ENCODE data around the gene FYB1. TPM values are rescaled to one million over a fixed set of nuclear protein-coding genes. Genes with fewer than 3 reads are reported as not detected.
A peak's percentile ranks its signal among the peaks of the same experiment; 100 is the strongest.

FYB1 gene
- total and polyA plus RNA-seq, 4 experiments from 2014 or later = 184 to 596 (median 493) TPM

DNA sequence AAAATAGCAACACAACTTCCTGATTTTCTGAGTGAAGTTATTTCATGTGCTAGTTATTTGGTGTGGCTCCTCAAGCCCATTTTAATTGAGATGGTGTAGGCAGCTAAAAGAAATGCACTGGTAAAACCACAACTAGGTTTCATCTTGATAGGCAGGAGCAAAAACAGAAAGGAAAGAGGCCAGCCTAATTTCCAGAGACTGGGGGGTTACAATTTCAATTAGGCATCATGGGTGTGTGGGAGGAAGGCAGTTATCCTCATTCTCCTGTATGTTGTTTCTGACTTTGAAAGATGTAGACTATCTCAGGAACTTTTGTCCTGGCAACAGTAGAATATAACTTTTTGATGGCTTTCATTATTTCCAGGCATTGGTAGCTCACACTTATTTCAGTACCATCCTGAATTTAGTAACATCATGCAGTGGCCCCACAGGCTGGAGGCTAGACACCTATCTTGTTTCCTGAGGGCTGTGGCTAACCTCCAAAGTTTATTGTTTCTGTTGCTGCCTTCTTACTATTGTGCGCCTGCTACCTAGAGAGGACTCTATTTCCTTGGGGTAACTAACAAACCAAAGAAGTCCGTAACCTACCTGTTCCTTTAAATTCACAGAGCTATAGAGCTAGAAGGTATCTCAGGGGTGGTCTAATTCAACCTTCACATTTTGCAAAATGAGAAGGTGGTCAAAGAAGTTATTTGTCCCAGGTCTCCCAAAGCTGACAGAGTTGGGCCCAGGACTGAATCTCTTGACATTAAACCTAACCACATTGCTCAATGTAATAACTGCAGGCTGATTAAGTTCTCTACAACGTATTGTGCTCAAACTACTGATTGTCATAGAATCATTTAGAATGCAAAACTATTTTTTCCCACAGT, 42.4 kb downstream of the FYB1 start:
- H3K36me3 Mint-ChIP-seq = peaks cover 45 to 53% of the 10 kb centered on the region in 2 donors
- CTCF ChIA-PET (ENCODE audit: partially characterized antibody) = interaction anchor here (0.7 to 14.9 kb wide), 16 partner anchors 12 to 107 kb away, joined by 3 to 252 read pairs (median 5); partner anchors contain the start of gene FYB1
- Histone ChIP-seq H3K27ac (ENCODE audit: low read depth, low read length) (peak overlapping the region; percentile 56), H3K4me3 (ENCODE audit: low read length in 2 of 2) (peak overlapping the region; percentile 18 to 25), H3K36me3 (ENCODE audit: insufficient read depth, low read length) (no peaks in the 10 kb centered on the region), H3K4me1 (ENCODE audit: insufficient read depth, low read length) (peaks cover 100% of the 10 kb centered on the region), H3K27me3 (ENCODE audit: insufficient read depth, low read length) (no peaks in the 10 kb centered on the region), H3K9me3 (ENCODE audit: control insufficient read depth in 1 of 2, low read length in 2 of 2) (no peaks in the 10 kb centered on the region)
- peak; percentile 75 to 82 (median 76) for DNase-seq
- peak overlapping the region; percentile 66 to 81 (median 75) for H3K4me3 Mint-ChIP-seq
- H3K9me3 Mint-ChIP-seq = no peaks in the 10 kb centered on the region
- POLR2A ChIA-PET (ENCODE audit: partially characterized antibody) = interaction anchor here (0.9 to 43.1 kb wide), 10 partner anchors 4 to 106 kb away, joined by 4 to 1810 read pairs (median 24); no protein-coding TSS in a partner anchor
- intact Hi-C loops (cut with micrococcal nuclease) = loop anchor here (1.0 kb wide), 6 partner anchors 10 to 106 kb away; no protein-coding TSS in a partner anchor
- no peaks in the 10 kb centered on the region for H3K27me3 Mint-ChIP-seq
- H3K27ac Mint-ChIP-seq = peak overlapping the region; percentile 91 to 97 (median 92)
- peaks cover 83 to 96% (median 92%) of the 10 kb centered on the region in 4 donors for H3K4me1 Mint-ChIP-seq

DNA sequence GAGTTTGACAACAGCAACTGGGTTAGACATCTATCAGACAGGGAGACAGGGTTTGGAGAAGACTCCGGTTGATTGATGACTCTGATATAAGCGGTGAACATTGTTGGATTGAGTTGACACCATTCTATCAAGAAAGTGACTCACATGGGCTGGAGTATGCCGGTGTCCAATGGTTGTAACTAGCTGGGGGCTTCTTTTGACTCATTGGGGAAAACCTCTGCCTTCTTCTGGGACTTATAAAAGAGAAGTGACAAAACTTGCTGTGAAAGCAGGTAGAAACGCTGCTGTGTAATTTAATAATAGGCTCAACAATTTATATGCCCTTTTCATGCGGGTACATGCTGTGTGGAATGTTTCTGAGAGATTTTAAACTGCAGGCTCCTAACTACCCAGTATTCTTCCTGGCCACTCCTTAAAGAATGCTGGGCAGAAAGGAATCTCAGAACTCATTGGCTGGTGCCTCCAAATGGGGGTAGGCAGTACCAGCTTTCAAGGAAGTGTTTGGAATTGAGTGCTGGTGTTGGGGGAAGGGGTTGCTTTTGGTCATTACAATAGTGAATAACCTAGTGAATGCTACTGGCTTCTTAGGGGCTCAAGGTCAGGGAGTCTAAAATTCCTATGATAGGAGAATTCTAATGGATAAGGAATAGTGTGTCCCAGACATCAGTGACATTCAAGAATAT, 43.9 kb downstream of the FYB1 start:
- CTCF ChIA-PET (ENCODE audit: partially characterized antibody) = interaction anchor here (1.0 to 14.9 kb wide), 10 partner anchors 8 to 95 kb away, joined by 3 to 252 read pairs (median 6); partner anchors contain the start of gene FYB1
- POLR2A ChIA-PET (ENCODE audit: partially characterized antibody) = interaction anchor here (0.8 to 43.1 kb wide), 8 partner anchors 3 to 104 kb away, joined by 4 to 1810 read pairs (median 40); no protein-coding TSS in a partner anchor

DNA sequence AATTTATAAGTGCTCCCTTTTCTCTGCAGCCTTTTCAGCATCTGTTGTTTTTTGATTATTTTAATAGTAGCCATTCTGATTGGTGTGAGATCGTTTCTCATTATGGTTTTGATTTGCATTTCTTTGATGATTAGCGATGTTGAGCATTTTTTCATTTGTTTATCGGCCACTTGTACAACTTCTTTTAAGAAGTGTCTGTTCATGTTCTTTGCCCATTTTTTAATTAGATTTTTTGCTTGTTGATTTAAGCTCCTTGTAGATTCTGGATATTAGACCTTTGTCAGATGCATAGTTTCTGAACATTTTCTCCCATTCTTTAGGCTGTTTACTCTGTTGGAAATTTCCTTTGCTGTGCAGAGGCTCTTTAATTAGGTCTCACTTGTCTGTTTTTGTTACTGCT, 46.3 kb downstream of the FYB1 start:
- intact Hi-C loops (cut with micrococcal nuclease) = no loop called here
- peak overlapping the region; percentile 84 to 95 (median 91) for H3K27ac Mint-ChIP-seq
- POLR2A ChIA-PET (ENCODE audit: partially characterized antibody) = interaction anchor here (4.0 to 43.1 kb wide), 4 partner anchors 0 to 44 kb away, joined by 30 to 1810 read pairs (median 921); no protein-coding TSS in a partner anchor

More for the DNA sequence above, 43.9 kb downstream of the FYB1 start:
- no peaks in the 10 kb centered on the region for H3K27me3 ChIP-seq (ENCODE audit: insufficient read depth, low read length)
- intact Hi-C loops (cut with micrococcal nuclease) = no loop called here
- Mint-ChIP-seq H3K27ac (peak overlapping the region; percentile 91 to 95 (median 91)), H3K4me3 (peak overlapping the region; percentile 66 to 80 (median 75)), H3K27me3 (no peaks in the 10 kb centered on the region), H3K9me3 (peaks cover 0 to 6% (median 0%) of the 10 kb centered on the region in 8 donors), H3K36me3 (peaks cover 52 to 61% of the 10 kb centered on the region in 2 donors), H3K4me1 (peaks cover 83 to 98% (median 94%) of the 10 kb centered on the region in 4 donors)
- peak overlapping the region; percentile 5 to 12 for H3K4me3 ChIP-seq (ENCODE audit: low read length in 2 of 2)
- peaks cover 100% of the 10 kb centered on the region for H3K4me1 ChIP-seq (ENCODE audit: insufficient read depth, low read length)
- H3K27ac ChIP-seq (ENCODE audit: low read depth, low read length) = peak overlapping the region; percentile 57
- no peaks in the 10 kb centered on the region for H3K9me3 ChIP-seq (ENCODE audit: control insufficient read depth in 1 of 2, low read length in 2 of 2)
- peak in 1 of 5 donors; percentile 81 for DNase-seq
- no peaks in the 10 kb centered on the region for H3K36me3 ChIP-seq (ENCODE audit: insufficient read depth, low read length)

DNA sequence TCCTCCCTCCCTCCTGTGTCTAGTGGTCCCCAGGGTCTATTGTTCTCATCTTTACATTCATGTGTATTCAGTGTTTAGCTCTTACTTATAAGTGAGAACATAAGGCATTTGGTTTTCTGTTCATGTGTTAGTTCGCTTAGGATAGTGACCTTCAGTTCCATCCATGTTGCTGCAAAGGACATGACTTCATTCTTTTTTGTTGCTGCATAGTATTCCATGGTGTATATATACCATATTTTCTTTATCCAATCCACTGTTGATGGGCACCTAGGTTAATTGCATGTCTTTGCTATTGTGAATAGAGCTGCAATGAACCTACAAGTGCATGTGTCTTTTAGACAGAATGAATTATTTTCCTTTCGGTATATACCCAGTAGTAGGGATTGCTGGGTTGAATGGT, 46.8 kb downstream of the FYB1 start:
- no peaks in the 10 kb centered on the region for H3K27me3 ChIP-seq (ENCODE audit: insufficient read depth, low read length)
- H3K27ac ChIP-seq (ENCODE audit: low read depth, low read length) = peak overlapping the region; percentile 57
- Mint-ChIP-seq H3K27me3 (no peaks in the 10 kb centered on the region), H3K9me3 (peaks cover 0 to 6% (median 0%) of the 10 kb centered on the region in 8 donors), H3K27ac (peak overlapping the region; percentile 82 to 95 (median 91)), H3K4me3 (peak overlapping the region in 4 of 8 donors; percentile 61 to 77 (median 72)), H3K4me1 (peaks cover 82 to 96% (median 92%) of the 10 kb centered on the region in 4 donors), H3K36me3 (peaks cover 59 to 70% of the 10 kb centered on the region in 2 donors)
- POLR2A ChIA-PET (ENCODE audit: partially characterized antibody) = interaction anchor here (4.0 to 43.1 kb wide), 4 partner anchors 0 to 44 kb away, joined by 30 to 1810 read pairs (median 921); no protein-coding TSS in a partner anchor
- no peaks in the 10 kb centered on the region for H3K36me3 ChIP-seq (ENCODE audit: insufficient read depth, low read length)
- peaks cover 100% of the 10 kb centered on the region for H3K4me1 ChIP-seq (ENCODE audit: insufficient read depth, low read length)
- H3K4me3 ChIP-seq (ENCODE audit: low read length in 2 of 2) = no peak overlapping the region
- intact Hi-C loops (cut with micrococcal nuclease) = no loop called here
- no peaks in the 10 kb centered on the region for H3K9me3 ChIP-seq (ENCODE audit: control insufficient read depth in 1 of 2, low read length in 2 of 2)
- DNase-seq = no peak
- CTCF ChIA-PET (ENCODE audit: partially characterized antibody) = interaction anchor here (1.6 to 14.9 kb wide), 4 partner anchors 8 to 111 kb away, joined by 9 to 252 read pairs (median 88); partner anchors contain the start of gene FYB1

More for the DNA sequence above, 46.3 kb downstream of the FYB1 start:
- no peak for DNase-seq
- Histone ChIP-seq H3K27ac (ENCODE audit: low read depth, low read length) (peak overlapping the region; percentile 57), H3K36me3 (ENCODE audit: insufficient read depth, low read length) (no peaks in the 10 kb centered on the region), H3K4me1 (ENCODE audit: insufficient read depth, low read length) (peaks cover 100% of the 10 kb centered on the region), H3K4me3 (ENCODE audit: low read length in 2 of 2) (no peak overlapping the region), H3K27me3 (ENCODE audit: insufficient read depth, low read length) (no peaks in the 10 kb centered on the region), H3K9me3 (ENCODE audit: control insufficient read depth in 1 of 2, low read length in 2 of 2) (no peaks in the 10 kb centered on the region)
- H3K4me3 Mint-ChIP-seq = peak overlapping the region in 7 of 8 donors; percentile 18 to 77 (median 61)
- CTCF ChIA-PET (ENCODE audit: partially characterized antibody) = interaction anchor here (1.6 to 14.9 kb wide), 4 partner anchors 9 to 110 kb away, joined by 9 to 252 read pairs (median 88); partner anchors contain the start of gene FYB1
- H3K4me1 Mint-ChIP-seq = peaks cover 80 to 96% (median 92%) of the 10 kb centered on the region in 4 donors
- peaks cover 56 to 66% of the 10 kb centered on the region in 2 donors for H3K36me3 Mint-ChIP-seq
- peaks cover 0 to 6% (median 0%) of the 10 kb centered on the region in 8 donors for H3K9me3 Mint-ChIP-seq
- H3K27me3 Mint-ChIP-seq = no peaks in the 10 kb centered on the region

DNA sequence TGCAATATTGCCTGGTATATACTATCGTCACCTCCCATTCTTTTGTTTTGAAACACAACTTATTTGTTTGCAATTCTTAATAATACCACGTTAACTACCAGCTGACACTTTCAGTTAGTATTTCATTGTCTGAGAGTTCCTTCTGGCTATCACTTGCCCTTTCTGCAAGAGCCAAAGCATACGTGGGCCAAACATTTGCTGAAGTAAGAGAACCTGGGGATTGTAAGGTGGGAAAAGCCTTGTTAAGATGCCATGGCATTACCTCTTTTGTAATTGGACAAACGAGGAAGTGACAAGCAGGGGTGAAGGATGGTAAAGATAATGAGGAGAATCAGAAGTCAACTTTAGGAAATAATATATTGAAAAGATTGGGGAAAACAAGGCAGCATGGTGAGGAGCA, 47.7 kb downstream of the FYB1 start:
- no peak for DNase-seq
- H3K27ac Mint-ChIP-seq = peak overlapping the region; percentile 68 to 97 (median 92)
- Histone ChIP-seq H3K9me3 (ENCODE audit: control insufficient read depth in 1 of 2, low read length in 2 of 2) (no peaks in the 10 kb centered on the region), H3K36me3 (ENCODE audit: insufficient read depth, low read length) (no peaks in the 10 kb centered on the region), H3K4me1 (ENCODE audit: insufficient read depth, low read length) (peaks cover 100% of the 10 kb centered on the region), H3K27me3 (ENCODE audit: insufficient read depth, low read length) (no peaks in the 10 kb centered on the region), H3K4me3 (ENCODE audit: low read length in 2 of 2) (no peak overlapping the region), H3K27ac (ENCODE audit: low read depth, low read length) (no peak overlapping the region)
- ChIA-PET POLR2A (ENCODE audit: partially characterized antibody) (interaction anchor here (4.0 to 43.1 kb wide), 4 partner anchors 1 to 45 kb away, joined by 30 to 1810 read pairs (median 921); no protein-coding TSS in a partner anchor), CTCF (ENCODE audit: partially characterized antibody) (interaction anchor here (2.5 to 14.9 kb wide), 3 partner anchors 19 to 112 kb away, joined by 10 to 252 read pairs (median 166); partner anchors contain the start of gene FYB1)
- H3K4me1 Mint-ChIP-seq = peaks cover 80 to 96% (median 90%) of the 10 kb centered on the region in 4 donors
- H3K4me3 Mint-ChIP-seq = peak overlapping the region; percentile 19 to 89 (median 52)
- intact Hi-C loops (cut with micrococcal nuclease) = no loop called here
- no peaks in the 10 kb centered on the region for H3K27me3 Mint-ChIP-seq
- peaks cover 65 to 71% of the 10 kb centered on the region in 2 donors for H3K36me3 Mint-ChIP-seq
- H3K9me3 Mint-ChIP-seq = peaks cover 0 to 6% (median 0%) of the 10 kb centered on the region in 8 donors

DNA sequence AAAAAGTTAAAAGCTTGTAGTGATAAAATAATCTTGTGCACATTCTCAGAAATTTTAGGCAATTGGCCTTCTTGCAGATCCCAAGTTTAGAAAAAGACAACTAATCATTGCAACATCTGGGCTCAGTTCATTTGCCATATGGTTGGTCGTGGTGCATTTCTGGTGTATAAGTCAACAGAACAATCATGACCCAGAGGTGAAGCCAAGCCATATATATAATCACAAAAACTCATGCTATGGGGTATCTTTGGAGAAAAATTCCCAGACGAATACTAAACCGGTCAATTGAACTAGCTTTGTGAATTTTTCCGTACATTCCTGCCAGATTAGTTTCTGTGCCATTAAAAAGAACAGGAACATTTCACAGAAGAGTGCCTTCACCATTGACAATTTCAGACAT, 50.3 kb downstream of the FYB1 start:
- Histone ChIP-seq H3K27ac (ENCODE audit: low read depth, low read length) (peak overlapping the region; percentile 2), H3K36me3 (ENCODE audit: insufficient read depth, low read length) (peaks cover 5% of the 10 kb centered on the region), H3K27me3 (ENCODE audit: insufficient read depth, low read length) (no peaks in the 10 kb centered on the region), H3K4me3 (ENCODE audit: low read length in 2 of 2) (no peak overlapping the region), H3K4me1 (ENCODE audit: insufficient read depth, low read length) (peaks cover 100% of the 10 kb centered on the region), H3K9me3 (ENCODE audit: control insufficient read depth in 1 of 2, low read length in 2 of 2) (no peaks in the 10 kb centered on the region)
- no peak for DNase-seq
- intact Hi-C loops (cut with micrococcal nuclease) = no loop called here
- peak overlapping the region in 7 of 8 donors; percentile 17 to 75 (median 68) for H3K4me3 Mint-ChIP-seq
- peak overlapping the region in 5 of 7 donors; percentile 84 to 97 (median 89) for H3K27ac Mint-ChIP-seq
- peaks cover 81 to 97% (median 89%) of the 10 kb centered on the region in 4 donors for H3K4me1 Mint-ChIP-seq
- CTCF ChIA-PET (ENCODE audit: partially characterized antibody) = interaction anchor here (1.4 to 14.9 kb wide), 5 partner anchors 10 to 47 kb away, joined by 3 to 252 read pairs (median 7); no protein-coding TSS in a partner anchor
- POLR2A ChIA-PET (ENCODE audit: partially characterized antibody) = interaction anchor here (4.0 to 22.6 kb wide), 3 partner anchors 10 to 48 kb away, joined by 30 to 1810 read pairs (median 32); no protein-coding TSS in a partner anchor
- peaks cover 72 to 73% of the 10 kb centered on the region in 2 donors for H3K36me3 Mint-ChIP-seq
- peaks cover 0 to 6% (median 0%) of the 10 kb centered on the region in 8 donors for H3K9me3 Mint-ChIP-seq
- no peaks in the 10 kb centered on the region for H3K27me3 Mint-ChIP-seq
